Caco-2 (cell line): Measurements from ENCODE around the gene TSPAN9. TPM values are rescaled to one million over a fixed set of nuclear protein-coding genes. Genes with fewer than 3 reads are reported as not detected.

Experiments
- BruUV-seq: library from RNA; stranded (reverse); fragments of 400-500 nt; replicated peaks from 2 replicates; lab custom pipeline; 2021; lab: Mats Ljungman, UMichigan
- CTCF ChIA-PET: fragments of 300-600 bp; sonication (Branson Sonifier 250); formaldehyde crosslinking; loops from one replicate; lab custom pipeline; 2022; ENCODE audit warnings: antibody characterized with exemption; lab: Charles Lee
- POLR2A ChIA-PET: fragments of 300-600 bp; sonication (Branson Sonifier 250); formaldehyde crosslinking; loops from one replicate; lab custom pipeline; 2022; ENCODE audit warnings: antibody characterized with exemption; lab: Charles Lee
- DNase-seq, 2 experiments: peaks; one replicate each; pipeline versions ENCODE4 v3.0.0 to v3.0.0-alpha.2; 2020 to 2022
- H3K27me3 ChIP-seq: replicated peaks from 2 replicates; pipeline ENCODE4 v1.6.0; 2011; ENCODE audit warnings: low read length; ENCODE audit not compliant: control insufficient read depth, insufficient read depth
- H3K36me3 ChIP-seq: 2 replicates; pipeline ENCODE4 v1.5.1; 2011; ENCODE audit warnings: low read length; ENCODE audit not compliant: control insufficient read depth, insufficient read depth
- H3K4me1 ChIP-seq: fragments of 250-450 bp; sonication (Bioruptor Pico); 2 replicates; pipeline ENCODE4 v1.5.1; 2020; ENCODE audit warnings: mild to moderate bottlenecking
- H3K4me3 ChIP-seq: 2 replicates; pipeline ENCODE4 v1.5.1; 2011; ENCODE audit warnings: low read depth, mild to moderate bottlenecking, control low read depth, low read length
- H3K9me3 ChIP-seq: fragments of 250-450 bp; sonication (Bioruptor Pico); 2 replicates; pipeline ENCODE4 v1.5.1; 2020; ENCODE audit warnings: mild to moderate bottlenecking, moderate library complexity
- H3K27ac Mint-ChIP-seq: one replicate; pipeline ENCODE4 v1.8.0; 2022; ENCODE audit warnings: mixed read lengths; ENCODE audit not compliant: unreplicated experiment
- H3K27me3 Mint-ChIP-seq: one replicate; pipeline ENCODE4 v1.8.0; 2022; ENCODE audit warnings: mixed read lengths; ENCODE audit not compliant: insufficient read depth, unreplicated experiment
- H3K36me3 Mint-ChIP-seq: one replicate; pipeline ENCODE4 v1.8.0; 2022; ENCODE audit warnings: mild to moderate bottlenecking, mixed read lengths; ENCODE audit not compliant: insufficient read depth, unreplicated experiment
- H3K4me1 Mint-ChIP-seq: one replicate; pipeline ENCODE4 v1.8.0; 2022; ENCODE audit warnings: low read depth, mixed read lengths; ENCODE audit not compliant: unreplicated experiment
- H3K4me3 Mint-ChIP-seq: one replicate; pipeline ENCODE4 v1.8.0; 2022; ENCODE audit warnings: mild to moderate bottlenecking, moderate library complexity, mixed read lengths; ENCODE audit not compliant: unreplicated experiment
- H3K9me3 Mint-ChIP-seq: one replicate; pipeline ENCODE4 v1.8.0; 2022; ENCODE audit warnings: mixed read lengths; ENCODE audit not compliant: unreplicated experiment
- CTCF ChIP-seq, 2 experiments: fragments of 200-600 bp in 1 of 2; IDR thresholded peaks; 1 replicate in 1 of 2; 2 replicates in 1 of 2; pipeline versions ENCODE4 v1.5.1 to v1.8.0; 2011 to 2022; ENCODE audit warnings: antibody characterized with exemption in 1 of 2, control low read depth in 1 of 2, inconsistent platforms in 1 of 2, low read depth in 1 of 2, low read length in 1 of 2, mild to moderate bottlenecking in 1 of 2, moderate library complexity in 1 of 2; ENCODE audit not compliant: insufficient read depth in 1 of 2, severe bottlenecking in 1 of 2, unreplicated experiment in 1 of 2
- intact Hi-C: fragments of 100-400 bp; cut with micrococcal nuclease; formaldehyde crosslinking; loops from one replicate; pipeline ENCODE4 v1.10.0; 2022; ENCODE audit not compliant: unreplicated experiment
- total RNA-seq: library from RNA; stranded (reverse); gene quantifications from 2 replicates; pipeline ENCODE4 v1.2.3, GENCODE V29; 2022

TSPAN9 gene
- total RNA-seq, 1 experiment from 2014 or later = 49.1 TPM

GRCh38 chr12:3097186-3097804 is 20.1 kb downstream of the TSPAN9 start:
- Histone ChIP-seq H3K9me3 (peaks cover 7% of the 10 kb centered on the region; the same call in 1 of the 2 replicates), H3K4me3 (no peak overlapping the region), H3K36me3 (no peaks in the 10 kb centered on the region; the same call in 1 of the 2 replicates), H3K4me1 (peaks cover 8% of the 10 kb centered on the region; the same call in 1 of the 2 replicates), H3K27me3 (no peaks in the 10 kb centered on the region)
- CTCF ChIA-PET = no interaction called here
- DNase-seq = no peak
- peaks cover 5% of the 10 kb centered on the region for H3K4me1 Mint-ChIP-seq
- no TSS peak for BruUV-seq
- H3K4me3 Mint-ChIP-seq = no peak overlapping the region
- H3K27ac Mint-ChIP-seq = no peak overlapping the region
- H3K27me3 Mint-ChIP-seq = no peaks in the 10 kb centered on the region
- H3K36me3 Mint-ChIP-seq = peaks cover 19% of the 10 kb centered on the region
- POLR2A ChIA-PET = interaction anchor here (0.5 kb wide), 1 partner anchor 24 kb away, joined by 3 read pairs; no protein-coding TSS in a partner anchor
- intact Hi-C loops = no loop called here
- no peak for TF ChIP-seq CTCF (IDR thresholded peaks at IDR 0.05; ENCODE audit: insufficient read depth in 1 of 2, low read depth in 1 of 2, low read length in 1 of 2, severe bottlenecking in 1 of 2, unreplicated experiment in 1 of 2)
- H3K9me3 Mint-ChIP-seq = peaks cover 14% of the 10 kb centered on the region

GRCh38 chr12:3097836-3098235 is 20.7 kb downstream of the TSPAN9 start:
- H3K27ac Mint-ChIP-seq = no peak overlapping the region

GRCh38 chr12:3098436-3098835 is 21.3 kb downstream of the TSPAN9 start:
- H3K9me3 Mint-ChIP-seq = peaks cover 14% of the 10 kb centered on the region
- intact Hi-C loops = no loop called here
- ChIA-PET POLR2A (no interaction called here), CTCF (interaction anchor here (0.5 kb wide), 1 partner anchor 41 kb away, joined by 4 read pairs; no protein-coding TSS in a partner anchor)
- BruUV-seq = no TSS peak
- Histone ChIP-seq H3K4me1 (peaks cover 15% of the 10 kb centered on the region; the same call in 1 of the 2 replicates), H3K9me3 (peaks cover 7% of the 10 kb centered on the region; the same call in 1 of the 2 replicates), H3K27me3 (no peaks in the 10 kb centered on the region), H3K4me3 (no peak overlapping the region), H3K36me3 (no peaks in the 10 kb centered on the region)
- peaks cover 11% of the 10 kb centered on the region for H3K4me1 Mint-ChIP-seq
- H3K27ac Mint-ChIP-seq = no peak overlapping the region
- no peak for DNase-seq
- peaks cover 19% of the 10 kb centered on the region for H3K36me3 Mint-ChIP-seq
- no peaks in the 10 kb centered on the region for H3K27me3 Mint-ChIP-seq
- no peak for TF ChIP-seq CTCF (IDR thresholded peaks at IDR 0.05; ENCODE audit: insufficient read depth in 1 of 2, low read depth in 1 of 2, low read length in 1 of 2, severe bottlenecking in 1 of 2, unreplicated experiment in 1 of 2)
- H3K4me3 Mint-ChIP-seq = no peak overlapping the region

More at GRCh38 chr12:3097836-3098235, 20.7 kb downstream of the TSPAN9 start:
- no TSS peak for BruUV-seq
- no peak for DNase-seq
- Mint-ChIP-seq H3K4me1 (peaks cover 5% of the 10 kb centered on the region), H3K4me3 (no peak overlapping the region), H3K9me3 (peaks cover 14% of the 10 kb centered on the region), H3K36me3 (peaks cover 19% of the 10 kb centered on the region), H3K27me3 (no peaks in the 10 kb centered on the region)
- ChIA-PET POLR2A (interaction anchor here (0.5 kb wide), 1 partner anchor 23 kb away, joined by 3 read pairs; no protein-coding TSS in a partner anchor), CTCF (interaction anchor here (0.5 kb wide), 1 partner anchor 41 kb away, joined by 4 read pairs; no protein-coding TSS in a partner anchor)
- H3K9me3 ChIP-seq = peaks cover 7% of the 10 kb centered on the region; the same call in 1 of the 2 replicates
- no peak overlapping the region for H3K4me3 ChIP-seq
- H3K4me1 ChIP-seq = peaks cover 9% of the 10 kb centered on the region; the same call in 1 of the 2 replicates
- no peaks in the 10 kb centered on the region for H3K36me3 ChIP-seq
- no peaks in the 10 kb centered on the region for H3K27me3 ChIP-seq
- intact Hi-C loops = no loop called here
- no peak for TF ChIP-seq CTCF (IDR thresholded peaks at IDR 0.05; ENCODE audit: insufficient read depth in 1 of 2, low read depth in 1 of 2, low read length in 1 of 2, severe bottlenecking in 1 of 2, unreplicated experiment in 1 of 2)
